ENCODE data around the gene FAM162A. TPM values are rescaled to one million over a fixed set of nuclear protein-coding genes. Genes with fewer than 3 reads are reported as not detected.
"Not testable (repeated sequence)": the region's sequence is repeated elsewhere in the genome, so short reads cannot be mapped to it uniquely, and the experiment has no call there.

FAM162A gene
- total RNA-seq, 2 donors from 2014 or later: 7.1 to 8.0 TPM

GRCh38 chr3:122435950-122436349 lies 52.0 kb downstream of the FAM162A start:
- no peaks in the 10 kb centered on the region for H3K27me3 ChIP-seq (replicated peaks; ENCODE audit: insufficient read depth)
- TF ChIP-seq, protein P1, sequence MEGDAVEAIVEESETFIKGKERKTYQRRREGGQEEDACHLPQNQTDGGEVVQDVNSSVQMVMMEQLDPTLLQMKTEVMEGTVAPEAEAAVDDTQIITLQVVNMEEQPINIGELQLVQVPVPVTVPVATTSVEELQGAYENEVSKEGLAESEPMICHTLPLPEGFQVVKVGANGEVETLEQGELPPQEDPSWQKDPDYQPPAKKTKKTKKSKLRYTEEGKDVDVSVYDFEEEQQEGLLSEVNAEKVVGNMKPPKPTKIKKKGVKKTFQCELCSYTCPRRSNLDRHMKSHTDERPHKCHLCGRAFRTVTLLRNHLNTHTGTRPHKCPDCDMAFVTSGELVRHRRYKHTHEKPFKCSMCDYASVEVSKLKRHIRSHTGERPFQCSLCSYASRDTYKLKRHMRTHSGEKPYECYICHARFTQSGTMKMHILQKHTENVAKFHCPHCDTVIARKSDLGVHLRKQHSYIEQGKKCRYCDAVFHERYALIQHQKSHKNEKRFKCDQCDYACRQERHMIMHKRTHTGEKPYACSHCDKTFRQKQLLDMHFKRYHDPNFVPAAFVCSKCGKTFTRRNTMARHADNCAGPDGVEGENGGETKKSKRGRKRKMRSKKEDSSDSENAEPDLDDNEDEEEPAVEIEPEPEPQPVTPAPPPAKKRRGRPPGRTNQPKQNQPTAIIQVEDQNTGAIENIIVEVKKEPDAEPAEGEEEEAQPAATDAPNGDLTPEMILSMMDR (IDR thresholded peaks at IDR 0.05): no peak
- no peak overlapping the region for H3K27ac ChIP-seq
- H3K36me3 ChIP-seq: peaks cover 35% of the 10 kb centered on the region
- H3K4me1 ChIP-seq (ENCODE audit: control insufficient read depth in 1 of 2, low read depth in 2 of 2): no peaks in the 10 kb centered on the region
- no peak overlapping the region for H3K4me3 ChIP-seq
- H3K9me3 ChIP-seq: no peaks in the 10 kb centered on the region
- DNase-seq (ENCODE audit: low spot score): no peak
- ATAC-seq (ENCODE audit: insufficient number of reproducible peaks, low FRiP score, low read depth): no peak

DNA sequence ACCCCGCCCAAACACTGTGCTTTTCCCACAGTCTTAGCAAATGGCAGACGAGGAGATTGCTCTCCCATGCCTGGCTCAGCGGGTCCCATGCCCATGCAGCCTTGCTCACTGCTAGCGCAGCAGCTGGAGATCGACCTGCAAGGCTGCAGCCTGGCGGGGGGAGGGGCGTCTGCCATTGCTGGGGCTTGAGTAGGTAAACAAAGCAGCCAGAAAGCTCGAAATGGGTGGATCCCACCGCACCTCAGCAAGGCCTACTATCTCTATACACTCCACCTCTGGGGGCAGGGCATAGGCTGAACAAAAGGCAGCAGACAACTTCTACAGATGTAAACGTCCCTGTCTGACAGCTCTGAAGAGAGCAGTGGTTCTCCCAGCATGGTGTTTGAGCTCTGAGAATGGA lies 59.1 kb downstream of the FAM162A start:
- ATAC-seq (ENCODE audit: insufficient number of reproducible peaks, low FRiP score, low read depth) (no peak), DNase-seq (ENCODE audit: low spot score) (no peak)
- Histone ChIP-seq H3K9me3 (no peaks in the 10 kb centered on the region), H3K36me3 (peaks cover 31% of the 10 kb centered on the region), H3K27me3 (replicated peaks; ENCODE audit: insufficient read depth) (no peaks in the 10 kb centered on the region), H3K27ac (no peak overlapping the region), H3K4me3 (no peak overlapping the region), H3K4me1 (ENCODE audit: control insufficient read depth in 1 of 2, low read depth in 2 of 2) (no peaks in the 10 kb centered on the region)
- TF ChIP-seq, protein P1 (IDR thresholded peaks at IDR 0.05): no peak

DNA sequence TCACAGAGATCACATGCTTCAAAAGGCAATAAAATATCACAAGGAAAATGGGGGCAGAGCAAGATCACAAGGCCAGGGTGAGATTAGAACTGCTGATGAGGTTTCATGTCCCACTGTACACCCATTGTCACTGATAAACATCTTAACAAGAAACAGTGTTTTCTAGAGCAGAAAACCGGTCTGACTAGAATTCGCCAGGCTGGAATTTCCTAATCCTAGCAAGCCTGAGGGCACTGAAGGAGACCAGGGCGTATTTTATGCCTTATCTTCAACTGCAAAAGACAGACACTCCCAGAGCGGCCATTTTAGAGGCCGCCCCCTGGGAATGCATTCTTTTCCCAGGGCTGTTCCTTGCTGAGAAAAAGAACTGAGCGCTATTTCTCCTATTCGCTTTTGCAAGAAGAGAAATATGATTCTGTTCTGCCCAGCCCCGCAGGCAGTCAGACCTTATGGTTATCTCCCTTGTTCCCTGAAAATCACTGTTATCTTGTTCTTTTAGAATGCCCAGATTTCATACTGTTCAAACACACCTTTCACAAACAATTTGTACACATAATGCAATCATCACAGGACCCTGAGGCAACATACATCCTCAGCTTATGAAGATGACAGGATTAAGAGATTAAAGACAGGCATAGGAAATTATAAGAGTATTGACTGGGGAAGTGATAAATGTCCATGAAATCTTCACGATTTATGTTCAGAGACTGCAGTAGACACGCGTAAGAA lies 59.9 kb downstream of the FAM162A start:
- not testable (repeated sequence) for ATAC-seq (ENCODE audit: insufficient number of reproducible peaks, low FRiP score, low read depth); H3K27ac ChIP-seq; DNase-seq (ENCODE audit: low spot score); H3K9me3 ChIP-seq; H3K4me3 ChIP-seq; H3K27me3 ChIP-seq (replicated peaks; ENCODE audit: insufficient read depth); H3K4me1 ChIP-seq (ENCODE audit: control insufficient read depth in 1 of 2, low read depth in 2 of 2)
- H3K36me3 ChIP-seq: peaks cover 35% of the 10 kb centered on the region

DNA sequence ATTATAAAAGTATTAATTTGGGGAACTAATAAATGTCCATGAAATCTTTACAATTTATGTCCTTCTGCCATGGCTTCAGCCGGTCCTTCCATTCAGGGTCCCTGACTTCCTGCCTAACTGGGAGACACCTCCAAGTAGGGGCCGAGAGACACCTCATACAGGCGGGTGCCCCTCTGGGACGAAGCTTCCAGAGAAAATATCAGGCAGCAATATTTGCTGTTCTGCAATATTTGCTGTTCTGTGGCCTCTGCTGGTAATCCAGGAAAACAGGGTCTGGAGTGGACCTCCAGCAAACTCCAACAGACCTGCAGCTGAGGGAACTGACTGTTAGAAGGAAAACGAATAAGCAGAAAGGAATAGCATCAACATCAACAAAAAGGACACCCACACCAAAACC lies 60.5 kb downstream of the FAM162A start:
- ATAC-seq (ENCODE audit: insufficient number of reproducible peaks, low FRiP score, low read depth); H3K27me3 ChIP-seq (replicated peaks; ENCODE audit: insufficient read depth); H3K4me3 ChIP-seq; H3K27ac ChIP-seq; DNase-seq (ENCODE audit: low spot score); H3K9me3 ChIP-seq; H3K4me1 ChIP-seq (ENCODE audit: control insufficient read depth in 1 of 2, low read depth in 2 of 2): not testable (repeated sequence)
- peaks cover 41% of the 10 kb centered on the region for H3K36me3 ChIP-seq

GRCh38 chr3:122448218-122448617 lies 64.2 kb downstream of the FAM162A start:
- H3K4me3 ChIP-seq; H3K27ac ChIP-seq; H3K27me3 ChIP-seq (replicated peaks; ENCODE audit: insufficient read depth); DNase-seq (ENCODE audit: low spot score); H3K4me1 ChIP-seq (ENCODE audit: control insufficient read depth in 1 of 2, low read depth in 2 of 2); ATAC-seq (ENCODE audit: insufficient number of reproducible peaks, low FRiP score, low read depth); H3K9me3 ChIP-seq: not testable (repeated sequence)
- H3K36me3 ChIP-seq: peaks cover 33% of the 10 kb centered on the region

DNA sequence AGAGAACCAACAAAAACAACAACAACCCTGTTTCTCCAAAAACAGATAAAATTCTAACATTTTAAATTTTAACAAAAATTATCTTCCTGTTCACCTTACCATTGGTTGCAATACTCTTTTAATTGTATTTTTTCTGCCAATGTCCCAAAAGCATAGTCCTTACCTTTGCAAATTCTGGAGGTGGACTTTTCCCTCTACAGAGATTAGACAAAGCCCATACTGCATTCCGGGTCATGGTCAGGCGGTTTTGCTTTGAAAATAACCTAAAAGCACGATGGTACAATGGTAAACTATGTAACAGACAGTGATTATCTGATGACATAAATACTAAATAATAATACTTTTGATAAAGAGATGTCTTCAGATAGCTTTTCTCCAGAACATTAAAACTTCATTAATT lies 67.4 kb downstream of the FAM162A start:
- TF ChIP-seq, protein P1 (IDR thresholded peaks at IDR 0.05): no peak
- no peak for DNase-seq (ENCODE audit: low spot score)
- peaks cover 27% of the 10 kb centered on the region for H3K36me3 ChIP-seq
- no peak overlapping the region for H3K4me3 ChIP-seq
- H3K27me3 ChIP-seq (replicated peaks; ENCODE audit: insufficient read depth): no peaks in the 10 kb centered on the region
- no peak for ATAC-seq (ENCODE audit: insufficient number of reproducible peaks, low FRiP score, low read depth)
- no peak overlapping the region for H3K27ac ChIP-seq
- no peaks in the 10 kb centered on the region for H3K9me3 ChIP-seq
- H3K4me1 ChIP-seq (ENCODE audit: control insufficient read depth in 1 of 2, low read depth in 2 of 2): no peaks in the 10 kb centered on the region

DNA sequence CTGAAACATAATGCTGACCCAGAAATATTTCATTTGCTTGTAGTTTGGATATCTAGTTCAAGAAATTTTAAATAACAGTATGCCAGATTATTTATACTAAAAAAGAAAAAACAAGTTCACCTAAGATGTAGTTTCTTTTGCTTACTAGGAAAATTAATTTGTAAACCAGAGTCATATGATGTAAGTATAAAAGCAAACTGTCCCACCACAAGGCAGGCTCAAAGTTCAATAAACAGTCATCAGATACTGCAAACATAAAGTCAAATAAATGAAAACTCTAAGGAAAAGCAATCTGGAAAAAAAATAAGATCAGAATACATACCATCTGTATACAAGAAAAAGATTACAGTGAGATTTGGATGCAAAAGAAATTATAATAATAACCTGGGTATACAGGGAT lies 72.1 kb downstream of the FAM162A start:
- no peak for ATAC-seq (ENCODE audit: insufficient number of reproducible peaks, low FRiP score, low read depth)
- TF ChIP-seq, protein P1 (IDR thresholded peaks at IDR 0.05): no peak
- H3K27me3 ChIP-seq (replicated peaks; ENCODE audit: insufficient read depth): no peaks in the 10 kb centered on the region
- H3K9me3 ChIP-seq: no peaks in the 10 kb centered on the region
- no peak overlapping the region for H3K27ac ChIP-seq
- H3K36me3 ChIP-seq: peaks cover 26% of the 10 kb centered on the region
- H3K4me1 ChIP-seq (ENCODE audit: control insufficient read depth in 1 of 2, low read depth in 2 of 2): no peaks in the 10 kb centered on the region
- H3K4me3 ChIP-seq: no peak overlapping the region
- DNase-seq (ENCODE audit: low spot score): no peak
